ENCODE results near the gene VSIG10L.

The VSIG10L gene

GRCh38 chr19:51372021-51372648, 30.2 kb upstream of the VSIG10L start:
- H3K9ac ChIP-seq (ENCODE audit: low read depth, low read length), result no peak overlapping the region
- H3K27me3 ChIP-seq (ENCODE audit: insufficient read depth, low read length), result no peaks in the 10 kb centered on the region
- no peaks in the 10 kb centered on the region for H3K36me3 ChIP-seq (ENCODE audit: insufficient read depth, low read depth, low read length)
- H3K27ac ChIP-seq (ENCODE audit: low read length), result no peak overlapping the region
- no peaks in the 10 kb centered on the region for H3K9me3 ChIP-seq (ENCODE audit: insufficient read depth, low read depth, low read length)
- H3K4me1 ChIP-seq (ENCODE audit: insufficient read depth, low read length), result peaks cover 6% of the 10 kb centered on the region; the same call in 1 of the 2 replicates
- H3K4me3 ChIP-seq (ENCODE audit: low read length), result no peak overlapping the region

GRCh38 chr19:51371186-51371690, 29.3 kb upstream of the VSIG10L start:
- peaks cover 6% of the 10 kb centered on the region; the same call in 1 of the 2 replicates for H3K4me1 ChIP-seq (ENCODE audit: insufficient read depth, low read length)
- H3K27ac ChIP-seq (ENCODE audit: low read length), result no peak overlapping the region
- H3K36me3 ChIP-seq (ENCODE audit: insufficient read depth, low read depth, low read length), result no peaks in the 10 kb centered on the region
- H3K27me3 ChIP-seq (ENCODE audit: insufficient read depth, low read length), result no peaks in the 10 kb centered on the region
- H3K9me3 ChIP-seq (ENCODE audit: insufficient read depth, low read depth, low read length), result no peaks in the 10 kb centered on the region
- H3K4me3 ChIP-seq (ENCODE audit: low read length), result no peak overlapping the region
- H3K9ac ChIP-seq (ENCODE audit: low read depth, low read length), result no peak overlapping the region

- H3K9ac ChIP-seq (ENCODE audit: low read depth, low read length), result no peak overlapping the region
- H3K4me1 ChIP-seq (ENCODE audit: insufficient read depth, low read length), result peaks cover 12% of the 10 kb centered on the region; the same call in 1 of the 2 replicates
- no peak overlapping the region for H3K4me3 ChIP-seq (ENCODE audit: low read length)
- no peaks in the 10 kb centered on the region for H3K27me3 ChIP-seq (ENCODE audit: insufficient read depth, low read length)
- H3K27ac ChIP-seq (ENCODE audit: low read length), result no peak overlapping the region
- H3K36me3 ChIP-seq (ENCODE audit: insufficient read depth, low read depth, low read length), result no peaks in the 10 kb centered on the region
- H3K9me3 ChIP-seq (ENCODE audit: insufficient read depth, low read depth, low read length), result no peaks in the 10 kb centered on the region
Measured at GRCh38 chr19:51370230-51370629, 28.3 kb upstream of the VSIG10L start.

GRCh38 chr19:51368366-51369282, 26.7 kb upstream of the VSIG10L start, which contains the start of gene CLDND2:
Gene CLDND2 (minus strand): TSS chr19:51369003. CDS start chr19:51368577, 426 bp downstream.
- Histone ChIP-seq H3K4me1 (ENCODE audit: insufficient read depth, low read length) (peaks cover 13% of the 10 kb centered on the region; the same call in 1 of the 2 replicates), H3K27ac (ENCODE audit: low read length) (peak within 1 kb of the TSS; percentile 16)

GRCh38 chr19:51367565-51368365, 25.8 kb upstream of the VSIG10L start:
- Histone ChIP-seq H3K4me3 (ENCODE audit: low read length) (peak overlapping the region; percentile 97), H3K4me1 (ENCODE audit: insufficient read depth, low read length) (peaks cover 15% of the 10 kb centered on the region), H3K9me3 (ENCODE audit: insufficient read depth, low read depth, low read length) (no peaks in the 10 kb centered on the region), H3K27ac (ENCODE audit: low read length) (peak overlapping the region; percentile 98), H3K36me3 (ENCODE audit: insufficient read depth, low read depth, low read length) (no peaks in the 10 kb centered on the region), H3K27me3 (ENCODE audit: insufficient read depth, low read length) (no peaks in the 10 kb centered on the region), H3K9ac (ENCODE audit: low read depth, low read length) (peak overlapping the region; percentile 89; the same call in 1 of the 2 replicates)

More at GRCh38 chr19:51368366-51369282, 26.7 kb upstream of the VSIG10L start, which contains the start of gene CLDND2:
- H3K9me3 ChIP-seq (ENCODE audit: insufficient read depth, low read depth, low read length), result no peaks in the 10 kb centered on the region
- peak within 1 kb of the TSS; percentile 63; the same call in 1 of the 2 replicates for H3K9ac ChIP-seq (ENCODE audit: low read depth, low read length)
- no peaks in the 10 kb centered on the region for H3K27me3 ChIP-seq (ENCODE audit: insufficient read depth, low read length)
- no peaks in the 10 kb centered on the region for H3K36me3 ChIP-seq (ENCODE audit: insufficient read depth, low read depth, low read length)
- peak within 1 kb of the TSS; percentile 97 for H3K4me3 ChIP-seq (ENCODE audit: low read length)

- H3K4me1 ChIP-seq (ENCODE audit: insufficient read depth, low read length), result peaks cover 15% of the 10 kb centered on the region
- peak overlapping the region; percentile 98 for H3K27ac ChIP-seq (ENCODE audit: low read length)
Measured at GRCh38 chr19:51367255-51367564, 25.3 kb upstream of the VSIG10L start.

GRCh38 chr19:51366389-51367254, 24.7 kb upstream of the VSIG10L start:
- Histone ChIP-seq H3K4me3 (ENCODE audit: low read length) (peak overlapping the region; percentile 97), H3K9ac (ENCODE audit: low read depth, low read length) (peak overlapping the region; percentile 89), H3K36me3 (ENCODE audit: insufficient read depth, low read depth, low read length) (no peaks in the 10 kb centered on the region), H3K4me1 (ENCODE audit: insufficient read depth, low read length) (peaks cover 15% of the 10 kb centered on the region), H3K9me3 (ENCODE audit: insufficient read depth, low read depth, low read length) (no peaks in the 10 kb centered on the region), H3K27me3 (ENCODE audit: insufficient read depth, low read length) (no peaks in the 10 kb centered on the region), H3K27ac (ENCODE audit: low read length) (peak overlapping the region; percentile 98)

More at GRCh38 chr19:51367255-51367564, 25.3 kb upstream of the VSIG10L start:
- H3K9ac ChIP-seq (ENCODE audit: low read depth, low read length), result peak overlapping the region; percentile 89
- peak overlapping the region; percentile 97 for H3K4me3 ChIP-seq (ENCODE audit: low read length)
- no peaks in the 10 kb centered on the region for H3K27me3 ChIP-seq (ENCODE audit: insufficient read depth, low read length)
- no peaks in the 10 kb centered on the region for H3K9me3 ChIP-seq (ENCODE audit: insufficient read depth, low read depth, low read length)
- no peaks in the 10 kb centered on the region for H3K36me3 ChIP-seq (ENCODE audit: insufficient read depth, low read depth, low read length)

- H3K4me3 ChIP-seq (ENCODE audit: low read length), result peak within 1 kb of the TSS; percentile 97
- no peaks in the 10 kb centered on the region for H3K27me3 ChIP-seq (ENCODE audit: insufficient read depth, low read length)
- peaks cover 15% of the 10 kb centered on the region for H3K4me1 ChIP-seq (ENCODE audit: insufficient read depth, low read length)
- H3K9me3 ChIP-seq (ENCODE audit: insufficient read depth, low read depth, low read length), result no peaks in the 10 kb centered on the region
- H3K9ac ChIP-seq (ENCODE audit: low read depth, low read length), result peak within 1 kb of the TSS; percentile 89
- no peaks in the 10 kb centered on the region for H3K36me3 ChIP-seq (ENCODE audit: insufficient read depth, low read depth, low read length)
- peak within 1 kb of the TSS; percentile 98 for H3K27ac ChIP-seq (ENCODE audit: low read length)
Measured at GRCh38 chr19:51365965-51366388, 24.0 kb upstream of the VSIG10L start, which contains the start of gene ETFB. Gene ETFB (minus strand): TSS chr19:51366388. CDS start chr19:51366326, 62 bp downstream.

- Histone ChIP-seq H3K9ac (ENCODE audit: low read depth, low read length) (peak overlapping the region; percentile 80), H3K4me1 (ENCODE audit: insufficient read depth, low read length) (peaks cover 15% of the 10 kb centered on the region), H3K27me3 (ENCODE audit: insufficient read depth, low read length) (no peaks in the 10 kb centered on the region), H3K36me3 (ENCODE audit: insufficient read depth, low read depth, low read length) (no peaks in the 10 kb centered on the region), H3K27ac (ENCODE audit: low read length) (no peak overlapping the region), H3K9me3 (ENCODE audit: insufficient read depth, low read depth, low read length) (no peaks in the 10 kb centered on the region), H3K4me3 (ENCODE audit: low read length) (peak overlapping the region; percentile 78)
Measured at GRCh38 chr19:51365211-51365964, 23.4 kb upstream of the VSIG10L start.

All from iPS-20b (cell line).